GM21526 (cell line): Measurements from ENCODE around the gene FXYD1.
"Not testable (repeated sequence)": the region's sequence is repeated elsewhere in the genome, so short reads cannot be mapped to it uniquely, and the experiment has no call there.

ENCODE experiments used
- ATAC-seq: cut with Tn5 transposase; IDR thresholded peaks from one replicate; pipeline ENCODE4 v1.9.1; 2021; ENCODE audit warnings: moderate library complexity; ENCODE audit not compliant: unreplicated experiment, low FRiP score

FXYD1 gene

DNA sequence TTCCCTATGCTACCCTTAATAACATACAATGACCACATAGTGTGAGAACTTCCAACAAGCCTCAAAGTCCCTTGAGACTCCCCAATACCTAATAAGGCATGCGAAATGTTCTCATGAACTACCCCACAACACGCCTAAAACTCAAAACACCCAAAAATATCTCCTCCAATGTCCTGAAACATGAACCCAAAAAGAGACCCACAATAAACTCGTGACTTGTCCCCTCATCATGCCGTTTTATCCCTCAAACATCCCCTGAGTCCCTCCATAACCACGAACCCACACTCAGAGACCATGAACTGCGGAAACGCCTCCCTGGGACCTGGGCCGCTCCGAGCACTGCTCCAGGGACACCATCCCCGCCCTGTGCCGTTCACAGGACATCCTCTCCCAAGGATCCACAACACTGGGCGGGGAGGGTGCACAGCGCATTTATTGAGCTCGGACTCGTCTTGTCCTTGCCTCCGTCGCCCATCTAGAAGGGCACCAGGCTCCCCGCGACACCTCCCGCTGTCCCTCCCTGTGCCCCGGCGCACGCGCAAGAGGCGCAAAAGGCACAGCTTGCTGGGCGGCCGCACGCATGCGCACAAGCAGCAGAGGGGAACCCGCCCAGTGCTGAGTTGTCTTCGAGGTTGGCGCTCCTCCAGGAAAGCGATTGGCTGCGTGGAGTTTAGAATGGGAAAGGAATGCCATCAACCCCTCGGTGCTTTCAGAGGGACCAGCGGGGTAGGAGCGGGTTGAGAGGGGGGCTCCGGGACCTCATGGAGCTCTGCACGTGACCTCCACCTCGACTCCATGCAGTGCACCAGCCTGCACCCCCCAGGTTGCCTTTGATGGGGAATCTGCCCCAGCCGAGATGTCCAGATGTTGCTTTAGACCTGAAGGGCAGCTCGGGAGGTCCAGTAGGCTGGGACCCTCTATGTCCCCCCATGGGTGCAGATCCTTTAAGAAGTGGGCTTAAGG, 14.2 kb upstream of the FXYD1 start:
- ATAC-seq = no peak

DNA sequence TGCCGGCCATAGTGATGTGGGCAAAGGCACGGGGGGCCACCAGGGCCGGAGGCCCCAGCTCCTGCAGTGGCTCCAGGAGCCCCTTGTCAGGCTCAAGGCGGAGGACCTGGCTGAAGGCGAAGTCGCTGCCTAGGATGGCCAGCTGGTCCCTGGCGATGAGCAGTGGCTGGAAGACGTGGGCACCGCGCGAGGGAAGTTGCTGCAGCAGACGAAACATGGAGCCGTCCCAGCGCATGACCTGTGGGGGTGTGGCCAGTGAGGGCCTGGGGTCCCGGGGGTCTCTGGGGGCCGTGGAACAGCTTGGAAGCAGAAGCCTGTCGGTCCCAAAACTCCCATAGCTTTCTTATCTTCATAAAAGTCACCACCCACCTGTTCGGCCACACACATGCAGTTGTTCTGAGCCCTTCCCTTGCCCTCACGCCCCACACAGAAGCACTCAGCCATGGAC, 13.3 kb upstream of the FXYD1 start:
- ATAC-seq = no peak

DNA sequence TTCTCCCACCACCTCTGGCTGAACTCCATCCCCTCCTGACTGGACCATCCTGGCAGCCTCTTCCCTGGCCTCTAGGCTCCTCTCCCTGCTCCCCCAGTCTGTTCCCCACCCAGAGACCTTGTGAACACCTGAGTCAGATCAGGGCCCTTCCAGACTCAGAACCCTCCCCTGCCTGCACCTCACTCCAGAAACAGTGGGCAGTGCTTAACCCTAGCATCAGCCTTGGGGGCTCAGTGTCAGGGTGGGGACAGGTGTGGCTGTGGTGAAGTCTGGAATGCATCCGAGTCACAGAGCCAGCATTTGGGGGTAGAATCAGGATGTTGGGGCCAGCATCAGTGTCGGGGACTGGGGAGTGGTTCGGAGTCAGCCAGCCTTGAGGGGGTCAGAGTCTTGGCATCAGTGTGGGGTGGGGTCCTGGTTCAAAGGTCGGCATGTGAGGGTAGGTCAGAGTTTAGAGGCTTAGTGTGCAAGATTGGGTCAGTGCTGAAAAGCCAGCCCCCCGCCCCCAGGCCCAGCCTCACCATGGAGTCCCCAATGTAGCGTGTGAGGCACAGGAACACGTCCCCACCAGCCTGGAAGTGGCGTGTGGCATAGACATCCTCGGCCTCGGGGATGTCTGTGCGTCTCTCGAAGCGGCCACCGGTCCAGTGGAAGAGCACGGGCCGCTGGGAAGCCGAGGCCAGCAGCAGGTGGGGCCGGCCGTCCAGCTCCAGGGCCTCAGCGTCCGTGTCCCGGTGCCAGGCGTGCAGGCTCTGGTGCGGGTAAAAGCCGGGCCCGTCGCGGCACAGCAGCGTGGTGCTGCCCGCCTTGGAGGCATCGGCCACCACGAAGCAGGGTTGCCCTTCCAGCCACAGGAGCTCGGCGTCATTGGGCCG, 12.6 kb upstream of the FXYD1 start:
- ATAC-seq = no peak

DNA sequence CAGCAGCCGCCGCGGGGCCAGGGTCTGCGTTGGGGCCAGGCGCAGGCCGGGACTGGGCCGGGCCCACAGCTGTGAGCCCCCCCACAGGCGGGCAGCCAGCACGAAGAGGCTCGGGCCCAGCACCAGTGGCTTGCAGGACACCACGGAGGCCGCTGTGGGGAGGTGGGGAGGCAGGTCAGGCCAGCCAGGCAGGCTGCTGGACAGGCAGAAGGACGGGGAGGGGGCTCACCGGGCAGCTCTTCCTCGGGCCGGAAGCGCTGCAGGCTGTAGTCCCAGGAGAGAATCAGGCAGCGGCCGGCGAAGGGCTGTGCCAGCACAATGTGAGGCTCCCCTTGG, 12.0 kb upstream of the FXYD1 start:
- no peak for ATAC-seq

DNA sequence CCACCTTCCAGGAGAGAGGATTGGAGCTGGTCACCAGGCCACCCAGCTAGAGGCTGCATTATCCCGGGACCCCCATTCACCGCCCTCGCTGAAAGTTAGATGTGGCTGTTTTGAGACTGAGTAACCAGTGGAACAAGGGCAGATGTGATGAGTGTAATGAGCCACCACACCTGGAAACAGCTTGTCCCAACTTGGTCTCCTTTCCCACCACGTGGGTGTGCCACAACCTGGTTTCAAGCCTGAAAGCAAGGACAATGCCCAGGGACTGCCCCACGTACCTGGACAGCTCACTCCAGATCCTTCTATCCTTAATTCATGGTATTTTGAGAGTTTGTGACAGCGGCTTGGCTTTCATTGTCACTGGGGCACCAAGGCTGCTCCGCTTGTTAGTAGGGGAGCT, 10.8 kb upstream of the FXYD1 start:
- no peak for ATAC-seq

- no peak for ATAC-seq
Measured at GRCh38 chr19:35128398-35129057, 10.1 kb upstream of the FXYD1 start.

DNA sequence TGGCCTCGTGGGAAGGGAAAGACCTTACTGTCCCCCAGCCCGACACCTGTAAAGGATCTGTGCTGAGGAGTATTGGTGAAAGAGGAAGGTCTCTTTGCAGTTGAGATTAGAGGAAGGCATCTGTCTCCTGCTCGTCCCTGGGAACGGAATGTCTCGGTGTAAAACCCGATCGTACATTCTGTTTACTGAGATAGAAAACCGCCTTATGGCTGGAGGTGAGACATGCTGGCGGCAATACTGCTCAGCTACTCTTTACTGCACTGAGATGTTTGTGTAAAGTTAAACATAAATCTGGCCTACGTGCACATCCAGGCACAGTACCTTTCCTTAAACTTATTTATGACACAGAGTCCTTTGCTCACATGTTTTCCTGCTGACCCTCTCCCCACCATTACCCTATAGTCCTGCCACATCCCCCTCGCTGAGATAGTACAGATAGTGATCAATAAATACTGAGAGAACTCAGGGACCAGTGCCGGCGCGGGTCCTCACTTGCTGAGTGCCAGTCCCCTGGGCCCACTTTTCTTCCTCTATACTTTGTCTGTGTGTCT, 8.8 kb upstream of the FXYD1 start:
- ATAC-seq = not testable (repeated sequence)

GRCh38 chr19:35130761-35131720, 7.6 kb upstream of the FXYD1 start:
- ATAC-seq = no peak

- no peak for ATAC-seq
Measured at GRCh38 chr19:35132254-35132653, 6.4 kb upstream of the FXYD1 start.

DNA sequence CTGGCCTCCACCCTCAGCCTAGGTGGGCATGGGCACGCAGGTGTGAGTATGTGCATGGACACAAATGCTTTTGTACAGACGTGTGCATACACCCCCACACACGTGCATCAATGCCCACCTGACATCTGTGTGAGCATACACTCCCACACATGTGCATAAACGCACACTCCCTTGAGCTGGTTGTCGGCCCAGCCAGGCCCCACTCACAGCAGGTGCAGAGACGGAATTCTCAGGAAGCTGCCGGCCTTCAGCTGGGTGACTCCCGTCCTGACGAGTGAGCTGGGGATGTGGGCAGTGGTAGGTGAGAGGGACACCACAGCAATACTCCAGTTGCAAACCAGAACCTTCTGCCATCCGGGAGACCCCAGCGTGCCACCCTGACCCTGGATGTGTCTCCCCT, 4.8 kb upstream of the FXYD1 start:
- ATAC-seq = no peak

GRCh38 chr19:35134601-35135242, 3.9 kb upstream of the FXYD1 start, which contains the start of gene LGI4:
Gene LGI4, minus strand, starts transcription at chr19:35135059. Its CDS starts 379 bp downstream, at chr19:35134680.
- no peak for ATAC-seq

GRCh38 chr19:35135389-35135909, 3.2 kb upstream of the FXYD1 start:
- no peak for ATAC-seq

- no peak for ATAC-seq
Measured at GRCh38 chr19:35136231-35136630, 2.4 kb upstream of the FXYD1 start.

DNA sequence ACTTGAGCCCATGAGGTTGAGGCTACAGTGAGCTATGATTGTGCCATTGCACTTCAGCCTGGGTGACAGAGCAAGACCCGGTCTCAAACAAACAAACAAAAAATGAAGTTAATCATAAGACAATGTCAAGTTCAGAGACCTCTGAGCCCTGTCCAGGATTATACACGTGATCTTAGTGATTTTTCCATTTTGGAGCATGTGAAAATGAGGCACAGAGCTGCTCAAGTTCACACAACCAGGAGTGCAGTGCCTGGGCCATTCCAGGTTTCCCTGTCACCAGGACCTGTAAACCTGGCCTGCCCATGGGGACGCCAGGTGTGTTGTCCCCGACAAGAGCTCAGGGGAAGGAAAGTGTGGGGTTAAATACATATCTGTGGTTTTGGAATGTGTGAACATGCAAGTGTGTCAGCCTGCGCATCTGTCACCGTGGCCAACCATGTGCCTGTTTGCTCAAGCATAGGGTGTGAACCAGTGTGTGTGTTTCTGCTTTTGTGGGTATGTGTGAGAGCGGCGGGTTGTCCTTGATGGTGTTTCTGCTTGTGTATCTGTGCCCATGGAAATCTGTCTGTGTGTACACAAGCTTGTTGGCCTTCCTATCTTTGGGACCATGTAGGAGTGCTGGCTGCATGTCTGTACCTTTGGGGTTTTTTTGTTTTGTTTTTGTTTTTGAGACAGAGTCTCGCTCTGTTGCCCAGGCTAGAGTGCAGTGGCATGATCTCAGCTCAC, 1.5 kb upstream of the FXYD1 start:
- ATAC-seq = no peak

DNA sequence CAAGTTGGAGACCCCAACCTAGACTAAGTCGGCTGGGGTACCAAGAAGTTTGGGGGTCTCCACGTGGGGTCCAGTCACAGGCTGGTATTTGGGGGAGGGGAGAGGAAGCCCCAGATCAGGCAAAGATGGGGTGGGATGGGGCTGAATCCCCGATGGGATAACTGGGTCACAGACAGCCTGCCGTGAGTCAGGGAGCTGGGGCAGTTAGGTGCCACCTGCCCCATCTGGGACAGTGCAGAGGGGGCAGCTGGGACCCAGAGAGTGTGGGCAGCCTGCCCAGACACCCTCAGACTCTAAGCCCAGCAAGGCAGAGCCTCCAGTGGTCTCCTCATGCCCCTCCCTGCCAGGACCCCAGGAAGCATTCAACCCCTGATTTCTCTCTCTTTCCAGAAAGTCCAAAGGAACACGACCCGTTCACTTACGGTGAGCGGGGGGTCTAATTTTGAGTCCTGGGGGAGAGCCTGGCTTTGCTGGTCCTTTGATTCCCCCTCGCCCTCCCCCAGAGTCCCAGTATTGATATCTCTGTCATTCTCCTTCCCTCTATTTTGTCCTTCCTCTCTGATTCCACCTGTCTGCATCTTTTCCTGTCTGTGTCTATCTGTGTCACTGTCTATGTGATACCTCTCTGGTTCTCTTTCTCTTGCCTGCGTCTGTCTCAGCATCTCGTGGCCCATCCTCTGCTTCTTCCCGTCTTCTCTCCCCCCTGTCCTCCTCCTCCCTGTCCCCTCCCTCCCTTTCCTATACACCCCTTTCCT, 1.8 kb downstream of the FXYD1 start:
- no peak for ATAC-seq

GRCh38 chr19:35140962-35141836, 2.6 kb downstream of the FXYD1 start:
- no peak for ATAC-seq
